Esophagus muscularis mucosa (tissue), 4 donors: ENCODE measurements around the gene NUP210. TPM values are rescaled to one million over a fixed set of nuclear protein-coding genes. Genes with fewer than 3 reads are reported as not detected.

Source experiments
- DNase-seq: peaks from one replicate; pipeline ENCODE4 v3.0.0-alpha.2; 2017; ENCODE audit errors: extremely low spot score
- H3K27ac ChIP-seq, 4 donors: fragments of 200-600 bp; sonication (generic); replicated peaks in 1 of 4; 1 replicate in 3 of 4; 2 replicates in 1 of 4; pipeline ENCODE4 v1.5.1; 2016 to 2019; ENCODE audit warnings: mild to moderate bottlenecking in 1 of 4
- H3K27me3 ChIP-seq, 4 donors: fragments of 200-600 bp; sonication (generic); one replicate each; pipeline versions ENCODE4 v1.5.1 to v1.6.0; 2016 to 2019
- H3K36me3 ChIP-seq, 4 donors: fragments of 200-600 bp; sonication (generic); one replicate each; pipeline ENCODE4 v1.5.1; 2016 to 2019
- H3K4me1 ChIP-seq, 4 donors: fragments of 200-600 bp; sonication (generic); one replicate each; pipeline ENCODE4 v1.5.1; 2016 to 2019
- H3K4me3 ChIP-seq, 4 donors: fragments of 200-600 bp; sonication (generic); 1 replicate in 2 of 4; 2 replicates in 2 of 4; pipeline ENCODE4 v1.5.1; 2016 to 2019; ENCODE audit warnings: mild to moderate bottlenecking in 4 of 4, moderate library complexity in 1 of 4
- H3K9me3 ChIP-seq, 4 donors: fragments of 200-600 bp; sonication (generic); 1 replicate in 3 of 4; 2 replicates in 1 of 4; pipeline ENCODE4 v1.5.1; 2016 to 2019
- EP300 ChIP-seq: sonication (generic); formaldehyde crosslinking; IDR thresholded peaks from one replicate; pipeline ENCODE4 v1.6.1; 2017; ENCODE audit warnings: antibody characterized with exemption
- POLR2A ChIP-seq: fragments of 450-650 bp; IDR thresholded peaks from one replicate; pipeline ENCODE4 v1.6.1; 2017; ENCODE audit warnings: antibody characterized with exemption, moderate library complexity, mild to moderate bottlenecking, low read depth
- POLR2AphosphoS5 ChIP-seq, 2 donors: sonication (generic); formaldehyde crosslinking; IDR thresholded peaks; one replicate each; pipeline ENCODE4 v1.6.1; 2017; ENCODE audit warnings: antibody characterized with exemption in 2 of 2
- WGBS: methylation state at CpG from one replicate; pipeline ENCODE4 v1.1.5; 2018; 5-methylcytosine and 5-hydroxymethylcytosine counted together
- intact Hi-C: fragments of 100-400 bp; cut with DNase I; formaldehyde crosslinking; loops from one replicate; pipeline ENCODE4 v1.15.1; 2023
- total RNA-seq, 4 donors: library from RNA; depleted of rRNA; stranded (reverse); fragments of >200 nt; gene quantifications; one replicate each; pipeline versions ENCODE4 v1.1.0 to v1.2.1, GENCODE V29; 2016
- TF ChIP-seq, protein P1 (sequence below), 3 experiments: fragments of 200-600 bp in 2 of 3; fragments of 450-650 bp in 1 of 3; sonication (generic) in 2 of 3; IDR thresholded peaks; one replicate each; pipeline ENCODE4 v1.5.1; 2017 to 2019; ENCODE audit warnings: antibody characterized with exemption in 3 of 3, mild to moderate bottlenecking in 2 of 3, moderate library complexity in 1 of 3

Gene NUP210
- total RNA-seq, 4 donors from 2014 or later: 2.5 to 5.2 (median 4.2) TPM

DNA sequence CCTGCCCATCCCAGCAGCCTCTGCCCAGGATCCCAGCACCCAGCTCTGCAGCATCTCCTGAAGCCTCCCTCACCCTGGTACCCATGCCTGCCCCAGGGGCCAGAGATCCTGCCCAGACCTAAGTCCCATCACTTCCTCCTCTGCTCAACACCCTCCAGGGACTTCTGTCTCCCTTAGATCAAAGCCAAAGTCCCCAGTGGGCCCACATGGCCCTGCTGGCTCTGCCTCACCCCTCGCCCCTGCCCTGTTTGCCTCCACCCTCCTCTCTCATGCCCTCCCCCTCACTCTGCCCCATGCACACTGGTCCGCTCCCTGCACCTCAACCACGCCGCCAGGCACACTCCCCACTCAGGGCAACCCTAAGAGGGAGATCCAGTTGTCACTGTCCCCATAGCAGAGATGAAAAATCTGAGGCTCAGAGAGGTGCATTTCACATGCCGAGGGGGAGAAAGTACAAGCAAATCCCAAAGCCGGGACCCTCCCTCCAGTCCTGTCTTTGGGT is 146.5 kb downstream of the NUP210 start:
- Histone ChIP-seq H3K9me3 (peaks cover 0 to 14% (median 5%) of the 10 kb centered on the region in 4 donors), H3K27me3 (peaks cover 0 to 22% (median 0%) of the 10 kb centered on the region in 4 donors), H3K4me1 (peaks cover 0 to 24% (median 21%) of the 10 kb centered on the region in 4 donors), H3K27ac (no peak overlapping the region), H3K4me3 (no peak overlapping the region), H3K36me3 (no peaks in the 10 kb centered on the region)
- intact Hi-C loops: no loop called here
- WGBS: 82% methylated on average over 6 of the region's 6 CpGs
- TF ChIP-seq EP300 (no peak), POLR2A (no peak)
- TF ChIP-seq, protein P1, sequence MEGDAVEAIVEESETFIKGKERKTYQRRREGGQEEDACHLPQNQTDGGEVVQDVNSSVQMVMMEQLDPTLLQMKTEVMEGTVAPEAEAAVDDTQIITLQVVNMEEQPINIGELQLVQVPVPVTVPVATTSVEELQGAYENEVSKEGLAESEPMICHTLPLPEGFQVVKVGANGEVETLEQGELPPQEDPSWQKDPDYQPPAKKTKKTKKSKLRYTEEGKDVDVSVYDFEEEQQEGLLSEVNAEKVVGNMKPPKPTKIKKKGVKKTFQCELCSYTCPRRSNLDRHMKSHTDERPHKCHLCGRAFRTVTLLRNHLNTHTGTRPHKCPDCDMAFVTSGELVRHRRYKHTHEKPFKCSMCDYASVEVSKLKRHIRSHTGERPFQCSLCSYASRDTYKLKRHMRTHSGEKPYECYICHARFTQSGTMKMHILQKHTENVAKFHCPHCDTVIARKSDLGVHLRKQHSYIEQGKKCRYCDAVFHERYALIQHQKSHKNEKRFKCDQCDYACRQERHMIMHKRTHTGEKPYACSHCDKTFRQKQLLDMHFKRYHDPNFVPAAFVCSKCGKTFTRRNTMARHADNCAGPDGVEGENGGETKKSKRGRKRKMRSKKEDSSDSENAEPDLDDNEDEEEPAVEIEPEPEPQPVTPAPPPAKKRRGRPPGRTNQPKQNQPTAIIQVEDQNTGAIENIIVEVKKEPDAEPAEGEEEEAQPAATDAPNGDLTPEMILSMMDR (IDR thresholded peaks at IDR 0.05): no peak
- no peak for DNase-seq

DNA sequence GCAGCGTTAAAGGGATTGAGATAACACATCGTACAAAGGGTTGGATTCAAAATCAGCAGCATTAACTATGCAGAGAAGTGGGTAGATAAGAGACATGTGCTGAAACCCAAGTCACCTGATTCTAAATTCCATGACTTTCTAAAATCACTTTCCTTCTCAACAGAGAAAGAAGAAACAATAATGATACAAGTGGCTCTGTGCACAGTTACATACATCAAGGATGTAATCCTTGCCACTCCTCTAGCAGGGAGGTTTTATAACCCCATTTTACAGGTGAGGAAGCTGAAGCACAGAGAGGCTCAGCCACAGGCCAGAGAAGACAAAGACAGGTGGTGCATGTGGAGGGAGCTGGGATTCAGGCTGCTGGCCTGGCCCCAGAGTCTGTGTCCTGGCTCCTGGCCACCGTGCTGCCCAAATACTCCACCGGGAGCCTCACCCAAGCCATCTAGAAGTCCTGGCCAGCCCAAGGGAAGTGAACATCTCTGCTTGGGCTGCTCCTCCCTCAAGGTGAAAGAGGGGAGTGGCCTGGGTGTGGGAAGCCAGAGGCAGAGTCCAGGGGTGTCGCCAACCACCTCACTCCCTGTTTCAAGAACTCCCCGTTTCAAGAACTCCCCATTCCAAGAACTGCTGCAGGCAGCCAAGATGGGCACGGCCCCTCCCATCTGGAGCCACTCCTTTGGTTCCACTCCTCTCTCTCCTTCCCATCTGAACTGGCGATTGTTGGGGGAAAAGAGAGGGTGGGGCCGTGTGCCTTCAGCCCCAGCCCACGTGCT is 147.1 kb downstream of the NUP210 start:
- intact Hi-C loops: no loop called here
- Histone ChIP-seq H3K27me3 (peaks cover 0 to 22% (median 0%) of the 10 kb centered on the region in 4 donors), H3K4me1 (peaks cover 0 to 19% (median 18%) of the 10 kb centered on the region in 4 donors), H3K27ac (no peak overlapping the region), H3K9me3 (peaks cover 0 to 14% (median 5%) of the 10 kb centered on the region in 4 donors), H3K4me3 (no peak overlapping the region), H3K36me3 (no peaks in the 10 kb centered on the region)
- WGBS: 61% methylated on average over 5 of the region's 10 CpGs
- TF ChIP-seq EP300: no peak
- TF ChIP-seq, protein P1 (IDR thresholded peaks at IDR 0.05): no peak
- DNase-seq: no peak

DNA sequence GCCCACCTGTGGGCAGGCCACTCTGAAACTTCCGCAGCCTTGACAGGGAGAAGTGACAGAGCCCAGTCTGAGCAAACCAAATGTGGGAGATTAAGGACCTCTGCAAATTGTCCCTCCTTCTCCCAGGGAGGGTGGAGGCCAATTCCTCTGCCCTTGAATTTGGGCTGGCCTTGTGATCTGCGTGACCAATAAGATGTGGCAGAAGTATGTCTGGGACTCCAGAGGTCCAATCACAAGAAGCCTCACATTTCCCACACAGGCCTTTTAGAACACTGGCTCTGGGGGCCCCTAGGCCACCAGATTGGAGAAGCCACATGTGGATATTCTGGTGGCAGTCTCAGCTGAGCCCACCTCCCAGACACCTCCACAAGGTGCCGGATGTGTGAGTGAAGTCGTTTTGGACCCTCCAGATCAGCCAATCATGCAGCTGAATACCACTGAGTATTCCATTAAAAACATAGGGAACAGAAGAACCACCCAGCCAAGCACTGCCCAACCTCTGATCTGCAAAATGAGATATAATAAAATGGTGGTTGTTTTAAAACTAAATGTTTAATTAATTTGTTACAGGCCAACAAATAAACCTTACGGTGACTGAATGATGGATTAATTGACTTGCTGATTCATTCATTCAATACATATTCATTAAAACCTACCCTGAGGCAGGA is 150.3 kb downstream of the NUP210 start:
- Histone ChIP-seq H3K27me3 (peaks cover 0 to 38% (median 0%) of the 10 kb centered on the region in 4 donors), H3K9me3 (peaks cover 0 to 14% (median 9%) of the 10 kb centered on the region in 4 donors)

DNA sequence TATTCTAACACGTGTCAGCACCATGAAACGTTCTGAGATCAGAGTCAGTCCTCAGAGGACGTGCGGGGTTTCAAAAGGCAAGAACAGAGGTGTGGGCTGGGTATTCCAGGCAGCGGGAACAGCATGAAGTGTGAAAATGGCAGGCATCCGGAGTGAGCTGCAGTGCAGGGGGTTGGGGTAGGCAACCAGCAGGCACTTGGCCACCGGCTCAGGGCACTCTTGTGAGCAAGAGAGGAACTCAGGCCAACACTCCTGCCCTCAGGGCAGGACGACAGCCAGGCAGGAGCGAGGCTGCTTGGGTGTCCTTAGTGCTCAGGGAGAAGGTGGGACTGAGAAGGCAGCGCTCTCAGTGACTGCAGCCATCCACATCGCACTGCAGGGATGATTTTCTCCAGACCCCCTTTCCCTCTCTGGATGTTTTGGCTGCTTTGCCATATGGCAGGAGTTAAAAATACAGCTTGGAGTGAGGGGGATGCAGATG is 151.1 kb downstream of the NUP210 start:
- no peak overlapping the region for H3K4me3 ChIP-seq
- H3K4me1 ChIP-seq: peaks cover 0 to 5% (median 0%) of the 10 kb centered on the region in 4 donors
- H3K27me3 ChIP-seq: peaks cover 0 to 41% (median 0%) of the 10 kb centered on the region in 4 donors
- DNase-seq: no peak
- H3K27ac ChIP-seq: no peak overlapping the region
- WGBS: 50% methylated on average over 9 of the region's 11 CpGs
- no peak for TF ChIP-seq POLR2A
- no peak for TF ChIP-seq EP300
- TF ChIP-seq POLR2AphosphoS5 (IDR thresholded peaks at IDR 0.05): no peak
- TF ChIP-seq, protein P1 (IDR thresholded peaks at IDR 0.05): no peak
- no peaks in the 10 kb centered on the region for H3K36me3 ChIP-seq
- intact Hi-C loops: no loop called here
- H3K9me3 ChIP-seq: peaks cover 0 to 14% (median 9%) of the 10 kb centered on the region in 4 donors

More for the DNA sequence above, 150.3 kb downstream of the NUP210 start:
- Histone ChIP-seq H3K36me3 (no peaks in the 10 kb centered on the region), H3K4me1 (no peaks in the 10 kb centered on the region), H3K4me3 (no peak overlapping the region), H3K27ac (no peak overlapping the region)
- intact Hi-C loops: no loop called here
- WGBS: 96% methylated on average over 4 of the region's 5 CpGs
- DNase-seq: no peak
- no peak for TF ChIP-seq POLR2A
- no peak for TF ChIP-seq EP300
- TF ChIP-seq POLR2AphosphoS5 (IDR thresholded peaks at IDR 0.05): no peak
- TF ChIP-seq, protein P1 (IDR thresholded peaks at IDR 0.05): no peak
